ENCODE data around the gene PTGER2. TPM values are rescaled to one million over a fixed set of nuclear protein-coding genes. Genes with fewer than 3 reads are reported as not detected.

PTGER2 gene, protein sequence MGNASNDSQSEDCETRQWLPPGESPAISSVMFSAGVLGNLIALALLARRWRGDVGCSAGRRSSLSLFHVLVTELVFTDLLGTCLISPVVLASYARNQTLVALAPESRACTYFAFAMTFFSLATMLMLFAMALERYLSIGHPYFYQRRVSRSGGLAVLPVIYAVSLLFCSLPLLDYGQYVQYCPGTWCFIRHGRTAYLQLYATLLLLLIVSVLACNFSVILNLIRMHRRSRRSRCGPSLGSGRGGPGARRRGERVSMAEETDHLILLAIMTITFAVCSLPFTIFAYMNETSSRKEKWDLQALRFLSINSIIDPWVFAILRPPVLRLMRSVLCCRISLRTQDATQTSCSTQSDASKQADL
- 1.6 TPM for total RNA-seq

DNA sequence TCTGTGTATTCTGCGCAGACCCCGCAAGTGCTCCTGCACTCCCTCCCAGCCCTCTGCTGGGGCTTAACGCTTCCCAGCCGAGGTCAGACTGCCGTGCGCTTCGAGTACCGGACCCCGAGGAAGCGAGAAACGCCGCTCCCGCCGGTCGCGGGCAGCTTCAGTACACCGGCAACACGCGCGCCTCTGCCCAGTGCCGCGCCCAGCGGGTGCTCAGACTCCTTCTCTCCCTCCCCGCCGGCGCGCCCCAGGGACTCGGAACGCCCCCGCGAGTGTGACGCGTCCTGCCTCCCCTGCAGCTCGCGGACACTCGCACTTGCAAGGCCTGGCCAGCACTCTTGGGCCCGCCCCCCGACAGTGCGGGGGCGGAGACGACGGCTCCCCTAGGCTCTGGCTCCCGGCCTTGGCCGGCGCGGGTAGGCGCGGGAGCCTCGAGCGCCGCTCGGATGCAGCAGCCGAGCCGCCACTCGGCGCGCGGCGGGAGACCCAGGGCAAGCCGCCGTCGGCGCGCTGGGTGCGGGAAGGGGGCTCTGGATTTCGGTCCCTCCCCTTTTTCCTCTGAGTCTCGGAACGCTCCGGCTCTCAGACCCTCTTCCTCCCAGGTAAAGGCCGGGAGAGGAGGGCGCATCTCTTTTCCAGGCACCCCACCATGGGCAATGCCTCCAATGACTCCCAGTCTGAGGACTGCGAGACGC lies at the start of gene PTGER2:
Gene PTGER2 (plus strand): TSS at position 410 of the 692 bp plus-strand sequence. CDS start 237 bp downstream, at position 647.
- Histone ChIP-seq H3K4me1 (ENCODE audit: control insufficient read depth in 3 of 3, insufficient read depth in 3 of 3, low read length in 3 of 3) (peaks cover 11 to 15% (median 13%) of the 10 kb centered on the region in 3 donors), H3K36me3 (ENCODE audit: control insufficient read depth in 3 of 3, insufficient read depth in 3 of 3, low read length in 3 of 3) (no peaks in the 10 kb centered on the region), H3K27ac (ENCODE audit: low read depth, low read length) (peak within 1 kb of the TSS; percentile 38), H3K9me3 (ENCODE audit: control insufficient read depth in 3 of 3, low read length in 3 of 3) (no peaks in the 10 kb centered on the region), H3K9ac (ENCODE audit: low read depth in 1 of 3, low read length in 3 of 3) (peak within 1 kb of the TSS; percentile 58 to 60 (median 59)), H3K27me3 (ENCODE audit: control insufficient read depth in 3 of 3, insufficient read depth in 3 of 3, low read length in 3 of 3) (peaks cover 15 to 30% (median 25%) of the 10 kb centered on the region in 3 donors), H3K4me3 (ENCODE audit: low read length in 3 of 3) (peak within 1 kb of the TSS; percentile 69 to 79 (median 69))

DNA sequence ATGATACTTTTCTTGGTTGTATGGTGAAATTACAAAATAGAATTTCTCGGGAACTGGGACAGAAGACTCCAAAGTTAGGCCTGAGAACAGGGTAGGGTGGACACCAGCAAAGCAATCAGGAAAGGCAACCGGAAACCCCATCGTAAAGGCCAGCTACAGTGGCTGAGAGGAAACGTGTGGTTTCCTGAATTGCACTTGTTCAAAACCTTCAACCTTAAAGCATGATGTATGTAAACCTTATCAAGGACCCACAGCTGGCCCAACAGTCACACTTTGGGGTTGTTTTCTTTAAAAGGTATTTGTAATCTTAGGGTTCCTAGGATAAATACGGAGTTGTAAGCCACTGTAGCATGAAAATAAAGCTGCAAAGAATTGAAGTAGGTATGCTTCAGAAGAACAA lies 48.9 kb upstream of the PTGER2 start:
- no peak overlapping the region for H3K4me3 ChIP-seq (ENCODE audit: low read length in 3 of 3)
- no peak overlapping the region for H3K27ac ChIP-seq (ENCODE audit: low read depth, low read length)
- H3K9me3 ChIP-seq (ENCODE audit: control insufficient read depth in 3 of 3, low read length in 3 of 3): no peaks in the 10 kb centered on the region
- peaks cover 8 to 30% (median 24%) of the 10 kb centered on the region in 3 donors for H3K4me1 ChIP-seq (ENCODE audit: control insufficient read depth in 3 of 3, insufficient read depth in 3 of 3, low read length in 3 of 3)
- peaks cover 12 to 23% (median 17%) of the 10 kb centered on the region in 3 donors for H3K27me3 ChIP-seq (ENCODE audit: control insufficient read depth in 3 of 3, insufficient read depth in 3 of 3, low read length in 3 of 3)
- H3K9ac ChIP-seq (ENCODE audit: low read depth in 1 of 3, low read length in 3 of 3): no peak overlapping the region
- no peaks in the 10 kb centered on the region for H3K36me3 ChIP-seq (ENCODE audit: control insufficient read depth in 3 of 3, insufficient read depth in 3 of 3, low read length in 3 of 3)

DNA sequence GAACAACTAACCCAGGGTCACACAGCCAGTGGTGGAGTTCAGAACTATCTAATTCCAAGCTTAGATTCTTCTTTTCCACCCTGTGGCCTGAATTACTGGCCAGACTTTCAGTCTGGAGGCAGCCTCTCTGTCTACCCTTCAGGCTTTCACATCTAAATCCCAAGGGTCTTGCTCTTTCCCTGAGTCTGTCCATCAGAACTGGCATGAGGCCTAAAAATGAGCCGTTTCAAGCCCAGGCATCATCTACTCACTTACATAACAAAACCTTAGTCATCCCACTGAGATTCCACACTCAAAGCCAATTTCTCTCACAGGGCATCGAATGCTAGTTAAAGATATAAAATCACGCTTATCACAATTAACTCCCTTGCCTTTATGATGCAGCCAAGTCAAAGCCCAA lies 47.9 kb upstream of the PTGER2 start:
- Histone ChIP-seq H3K9me3 (ENCODE audit: control insufficient read depth in 3 of 3, low read length in 3 of 3) (no peaks in the 10 kb centered on the region), H3K27me3 (ENCODE audit: control insufficient read depth in 3 of 3, insufficient read depth in 3 of 3, low read length in 3 of 3) (peaks cover 12 to 23% (median 17%) of the 10 kb centered on the region in 3 donors), H3K27ac (ENCODE audit: low read depth, low read length) (peak overlapping the region; percentile 28), H3K4me1 (ENCODE audit: control insufficient read depth in 3 of 3, insufficient read depth in 3 of 3, low read length in 3 of 3) (peaks cover 8 to 30% (median 24%) of the 10 kb centered on the region in 3 donors), H3K4me3 (ENCODE audit: low read length in 3 of 3) (no peak overlapping the region), H3K36me3 (ENCODE audit: control insufficient read depth in 3 of 3, insufficient read depth in 3 of 3, low read length in 3 of 3) (no peaks in the 10 kb centered on the region), H3K9ac (ENCODE audit: low read depth in 1 of 3, low read length in 3 of 3) (no peak overlapping the region)

DNA sequence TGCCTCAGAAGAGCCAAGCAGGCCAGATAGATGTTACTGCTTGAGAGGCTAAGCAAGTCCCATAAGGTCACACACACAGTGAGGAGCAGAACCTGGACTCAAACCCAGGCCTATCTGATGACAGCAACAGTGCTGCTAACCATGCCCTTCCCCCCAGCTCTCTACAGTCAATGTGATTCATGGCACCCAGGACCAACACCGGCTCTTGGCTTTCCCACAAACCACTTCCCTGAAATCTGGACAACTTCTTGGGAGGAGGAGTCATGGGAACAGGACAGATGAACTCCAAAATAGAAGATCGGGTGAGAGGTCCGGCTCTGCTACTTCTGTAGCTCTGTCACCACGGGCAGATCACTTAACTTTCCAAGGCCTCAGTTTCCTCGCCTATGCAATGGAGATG lies 47.3 kb upstream of the PTGER2 start:
- peaks cover 8 to 30% (median 24%) of the 10 kb centered on the region in 3 donors for H3K4me1 ChIP-seq (ENCODE audit: control insufficient read depth in 3 of 3, insufficient read depth in 3 of 3, low read length in 3 of 3)
- H3K27me3 ChIP-seq (ENCODE audit: control insufficient read depth in 3 of 3, insufficient read depth in 3 of 3, low read length in 3 of 3): peaks cover 12 to 23% (median 17%) of the 10 kb centered on the region in 3 donors
- peak overlapping the region in 1 of 3 donors; percentile 65 for H3K4me3 ChIP-seq (ENCODE audit: low read length in 3 of 3)
- H3K9ac ChIP-seq (ENCODE audit: low read depth in 1 of 3, low read length in 3 of 3): no peak overlapping the region
- no peaks in the 10 kb centered on the region for H3K36me3 ChIP-seq (ENCODE audit: control insufficient read depth in 3 of 3, insufficient read depth in 3 of 3, low read length in 3 of 3)
- no peaks in the 10 kb centered on the region for H3K9me3 ChIP-seq (ENCODE audit: control insufficient read depth in 3 of 3, low read length in 3 of 3)
- peak overlapping the region; percentile 28 for H3K27ac ChIP-seq (ENCODE audit: low read depth, low read length)

DNA sequence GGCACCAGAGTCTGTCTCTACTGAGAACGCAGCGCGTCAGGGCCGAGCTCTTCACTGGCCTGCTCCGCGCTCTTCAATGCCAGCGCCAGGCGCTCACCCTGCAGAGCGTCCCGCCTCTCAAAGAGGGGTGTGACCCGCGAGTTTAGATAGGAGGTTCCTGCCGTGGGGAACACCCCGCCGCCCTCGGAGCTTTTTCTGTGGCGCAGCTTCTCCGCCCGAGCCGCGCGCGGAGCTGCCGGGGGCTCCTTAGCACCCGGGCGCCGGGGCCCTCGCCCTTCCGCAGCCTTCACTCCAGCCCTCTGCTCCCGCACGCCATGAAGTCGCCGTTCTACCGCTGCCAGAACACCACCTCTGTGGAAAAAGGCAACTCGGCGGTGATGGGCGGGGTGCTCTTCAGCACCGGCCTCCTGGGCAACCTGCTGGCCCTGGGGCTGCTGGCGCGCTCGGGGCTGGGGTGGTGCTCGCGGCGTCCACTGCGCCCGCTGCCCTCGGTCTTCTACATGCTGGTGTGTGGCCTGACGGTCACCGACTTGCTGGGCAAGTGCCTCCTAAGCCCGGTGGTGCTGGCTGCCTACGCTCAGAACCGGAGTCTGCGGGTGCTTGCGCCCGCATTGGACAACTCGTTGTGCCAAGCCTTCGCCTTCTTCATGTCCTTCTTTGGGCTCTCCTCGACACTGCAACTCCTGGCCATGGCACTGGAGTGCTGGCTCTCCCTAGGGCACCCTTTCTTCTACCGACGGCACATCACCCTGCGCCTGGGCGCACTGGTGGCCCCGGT lies 46.4 kb upstream of the PTGER2 start, which contains the start of gene PTGDR:
Gene PTGDR (plus strand): TSS at position 198 of the 778 bp plus-strand sequence. CDS start 117 bp downstream, at position 315.
- H3K27ac ChIP-seq (ENCODE audit: low read depth, low read length): peak within 1 kb of the TSS; percentile 28
- peaks cover 12 to 23% (median 17%) of the 10 kb centered on the region in 3 donors for H3K27me3 ChIP-seq (ENCODE audit: control insufficient read depth in 3 of 3, insufficient read depth in 3 of 3, low read length in 3 of 3)
- H3K36me3 ChIP-seq (ENCODE audit: control insufficient read depth in 3 of 3, insufficient read depth in 3 of 3, low read length in 3 of 3): no peaks in the 10 kb centered on the region
- H3K9ac ChIP-seq (ENCODE audit: low read depth in 1 of 3, low read length in 3 of 3): peak within 1 kb of the TSS; percentile 5 to 57 (median 32)
- peak within 1 kb of the TSS; percentile 65 to 72 (median 66) for H3K4me3 ChIP-seq (ENCODE audit: low read length in 3 of 3)
- H3K4me1 ChIP-seq (ENCODE audit: control insufficient read depth in 3 of 3, insufficient read depth in 3 of 3, low read length in 3 of 3): peaks cover 8 to 30% (median 24%) of the 10 kb centered on the region in 3 donors
- no peaks in the 10 kb centered on the region for H3K9me3 ChIP-seq (ENCODE audit: control insufficient read depth in 3 of 3, low read length in 3 of 3)

DNA sequence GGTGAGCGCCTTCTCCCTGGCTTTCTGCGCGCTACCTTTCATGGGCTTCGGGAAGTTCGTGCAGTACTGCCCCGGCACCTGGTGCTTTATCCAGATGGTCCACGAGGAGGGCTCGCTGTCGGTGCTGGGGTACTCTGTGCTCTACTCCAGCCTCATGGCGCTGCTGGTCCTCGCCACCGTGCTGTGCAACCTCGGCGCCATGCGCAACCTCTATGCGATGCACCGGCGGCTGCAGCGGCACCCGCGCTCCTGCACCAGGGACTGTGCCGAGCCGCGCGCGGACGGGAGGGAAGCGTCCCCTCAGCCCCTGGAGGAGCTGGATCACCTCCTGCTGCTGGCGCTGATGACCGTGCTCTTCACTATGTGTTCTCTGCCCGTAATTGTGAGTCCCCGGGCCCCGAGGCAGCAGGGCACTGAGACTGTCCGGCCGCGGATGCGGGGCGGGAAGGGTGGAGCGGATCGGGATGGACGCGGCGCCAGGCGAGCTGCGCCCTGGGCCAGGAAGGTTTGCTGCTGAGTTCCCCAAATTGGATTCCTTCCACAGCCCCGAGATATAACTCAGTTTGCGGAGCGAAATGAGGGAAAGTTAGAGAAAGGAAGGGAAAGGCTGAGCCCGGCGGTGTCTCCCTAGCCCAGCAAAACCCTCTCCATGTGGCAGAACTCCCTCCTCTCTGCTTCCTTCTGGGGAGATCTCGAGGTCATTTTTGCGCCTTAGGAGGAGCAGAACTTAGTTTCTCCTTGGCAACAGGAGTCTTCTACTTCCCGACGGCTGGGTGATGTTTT lies 45.6 kb upstream of the PTGER2 start:
- Histone ChIP-seq H3K4me3 (ENCODE audit: low read length in 3 of 3) (peak overlapping the region; percentile 65 to 72 (median 66)), H3K9me3 (ENCODE audit: control insufficient read depth in 3 of 3, low read length in 3 of 3) (no peaks in the 10 kb centered on the region), H3K36me3 (ENCODE audit: control insufficient read depth in 3 of 3, insufficient read depth in 3 of 3, low read length in 3 of 3) (no peaks in the 10 kb centered on the region), H3K9ac (ENCODE audit: low read depth in 1 of 3, low read length in 3 of 3) (peak overlapping the region; percentile 5 to 57 (median 32)), H3K4me1 (ENCODE audit: control insufficient read depth in 3 of 3, insufficient read depth in 3 of 3, low read length in 3 of 3) (peaks cover 8 to 30% (median 24%) of the 10 kb centered on the region in 3 donors), H3K27me3 (ENCODE audit: control insufficient read depth in 3 of 3, insufficient read depth in 3 of 3, low read length in 3 of 3) (peaks cover 12 to 23% (median 17%) of the 10 kb centered on the region in 3 donors), H3K27ac (ENCODE audit: low read depth, low read length) (no peak overlapping the region)

DNA sequence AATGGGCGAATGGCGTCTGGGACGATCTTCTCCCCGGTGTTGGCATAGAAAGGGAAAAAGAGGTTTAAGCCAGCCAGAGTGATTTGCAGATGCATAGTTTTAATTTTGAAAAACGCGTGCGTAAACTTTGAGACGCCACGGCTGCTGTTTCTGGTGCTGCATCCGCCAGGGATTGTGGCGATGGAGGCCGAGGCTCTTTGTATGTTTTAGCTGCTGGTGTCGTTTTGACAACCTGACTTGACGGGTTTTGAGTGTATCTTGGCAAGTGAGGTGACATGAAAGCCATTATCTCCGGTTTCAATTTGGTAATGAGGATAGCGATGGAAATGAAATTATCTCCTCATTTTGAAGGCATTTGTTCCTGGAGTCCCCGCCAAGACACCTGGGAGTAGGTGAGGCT lies 45.0 kb upstream of the PTGER2 start:
- Histone ChIP-seq H3K9me3 (ENCODE audit: control insufficient read depth in 3 of 3, low read length in 3 of 3) (no peaks in the 10 kb centered on the region), H3K4me1 (ENCODE audit: control insufficient read depth in 3 of 3, insufficient read depth in 3 of 3, low read length in 3 of 3) (peaks cover 8 to 30% (median 24%) of the 10 kb centered on the region in 3 donors), H3K27ac (ENCODE audit: low read depth, low read length) (no peak overlapping the region), H3K4me3 (ENCODE audit: low read length in 3 of 3) (peak overlapping the region; percentile 65 to 72 (median 66)), H3K36me3 (ENCODE audit: control insufficient read depth in 3 of 3, insufficient read depth in 3 of 3, low read length in 3 of 3) (no peaks in the 10 kb centered on the region), H3K9ac (ENCODE audit: low read depth in 1 of 3, low read length in 3 of 3) (peak overlapping the region in 2 of 3 donors; percentile 32 to 57), H3K27me3 (ENCODE audit: control insufficient read depth in 3 of 3, insufficient read depth in 3 of 3, low read length in 3 of 3) (peaks cover 12 to 23% (median 17%) of the 10 kb centered on the region in 3 donors)

DNA sequence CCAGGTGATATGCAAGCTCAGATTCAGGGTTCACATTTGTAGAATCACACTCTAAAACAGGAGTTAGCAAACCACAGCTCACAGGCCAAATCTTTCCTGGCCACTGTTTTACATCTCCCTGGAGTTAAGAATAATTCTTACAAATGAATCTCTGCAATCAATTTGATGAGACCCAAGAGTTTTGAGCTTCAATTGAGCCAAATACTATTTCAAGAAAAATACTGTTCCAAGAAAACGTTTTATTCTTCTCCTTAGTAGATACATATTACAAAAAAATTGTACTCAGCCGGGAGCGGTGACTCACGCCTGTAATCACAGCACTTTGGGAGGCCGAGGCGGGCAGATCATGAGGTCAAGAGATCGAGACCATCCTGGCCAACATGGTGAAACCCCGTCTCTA lies 44.1 kb upstream of the PTGER2 start:
- H3K4me3 ChIP-seq (ENCODE audit: low read length in 3 of 3): no peak overlapping the region

DNA sequence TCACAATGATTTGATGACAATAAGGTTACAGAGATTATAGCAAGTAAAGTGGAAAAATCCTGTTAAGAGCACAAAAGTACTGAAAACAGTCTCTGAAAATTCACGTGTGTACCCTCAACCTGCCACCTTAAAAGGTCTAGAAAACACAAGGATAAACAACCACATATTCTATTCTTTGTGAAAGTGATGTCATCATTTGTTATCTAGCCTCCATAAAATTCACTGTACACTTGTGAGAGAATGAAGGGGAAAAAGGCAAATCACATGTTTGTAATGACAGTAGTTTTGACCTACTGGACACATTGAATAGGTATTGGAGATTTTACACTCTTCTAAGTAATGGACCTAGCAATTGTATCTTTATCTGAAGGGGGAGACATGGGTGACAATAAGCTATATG lies 42.6 kb upstream of the PTGER2 start:
- no peaks in the 10 kb centered on the region for H3K9me3 ChIP-seq (ENCODE audit: control insufficient read depth in 3 of 3, low read length in 3 of 3)
- no peak overlapping the region for H3K27ac ChIP-seq (ENCODE audit: low read depth, low read length)
- H3K36me3 ChIP-seq (ENCODE audit: control insufficient read depth in 3 of 3, insufficient read depth in 3 of 3, low read length in 3 of 3): no peaks in the 10 kb centered on the region
- H3K4me1 ChIP-seq (ENCODE audit: control insufficient read depth in 3 of 3, insufficient read depth in 3 of 3, low read length in 3 of 3): peaks cover 6 to 22% (median 22%) of the 10 kb centered on the region in 3 donors
- no peak overlapping the region for H3K4me3 ChIP-seq (ENCODE audit: low read length in 3 of 3)
- peaks cover 12 to 23% (median 17%) of the 10 kb centered on the region in 3 donors for H3K27me3 ChIP-seq (ENCODE audit: control insufficient read depth in 3 of 3, insufficient read depth in 3 of 3, low read length in 3 of 3)
- H3K9ac ChIP-seq (ENCODE audit: low read depth in 1 of 3, low read length in 3 of 3): no peak overlapping the region

More for the DNA sequence above, 44.1 kb upstream of the PTGER2 start:
- no peak overlapping the region for H3K27ac ChIP-seq (ENCODE audit: low read depth, low read length)
- H3K9me3 ChIP-seq (ENCODE audit: control insufficient read depth in 3 of 3, low read length in 3 of 3): no peaks in the 10 kb centered on the region
- no peaks in the 10 kb centered on the region for H3K36me3 ChIP-seq (ENCODE audit: control insufficient read depth in 3 of 3, insufficient read depth in 3 of 3, low read length in 3 of 3)
- no peak overlapping the region for H3K9ac ChIP-seq (ENCODE audit: low read depth in 1 of 3, low read length in 3 of 3)
- H3K27me3 ChIP-seq (ENCODE audit: control insufficient read depth in 3 of 3, insufficient read depth in 3 of 3, low read length in 3 of 3): peaks cover 12 to 23% (median 17%) of the 10 kb centered on the region in 3 donors
- H3K4me1 ChIP-seq (ENCODE audit: control insufficient read depth in 3 of 3, insufficient read depth in 3 of 3, low read length in 3 of 3): peaks cover 8 to 29% (median 24%) of the 10 kb centered on the region in 3 donors
